GM19239 (cell line): ENCODE measurements around the gene LHX8.
"Not testable (repeated sequence)": the region's sequence is repeated elsewhere in the genome, so short reads cannot be mapped to it uniquely, and the experiment has no call there.

Experiments used
- DNase-seq: peaks from one replicate; pipeline ENCODE4 v3.0.0; 2011; ENCODE audit warnings: low spot score; ENCODE audit not compliant: insufficient read length
- FAIRE-seq: peaks from 2 replicates; lab custom pipeline; 2011; peaks lifted over from hg19 to GRCh38; lab: Jason Lieb, UNC

The LHX8 gene

GRCh38 chr1:75132242-75132811, 1.9 kb upstream of the LHX8 start:
- DNase-seq (no peak), FAIRE-seq (no peak)

- FAIRE-seq (no peak), DNase-seq (no peak)
Observed at GRCh38 chr1:75132812-75133619, 1.2 kb upstream of the LHX8 start.

GRCh38 chr1:75134647-75135572, 722 bp downstream of the LHX8 start:
- DNase-seq: no peak
- no peak for FAIRE-seq

GRCh38 chr1:75135573-75136194, 1.5 kb downstream of the LHX8 start:
- no peak for FAIRE-seq
- no peak for DNase-seq

GRCh38 chr1:75136195-75136815, 2.1 kb downstream of the LHX8 start:
- FAIRE-seq: no peak
- no peak for DNase-seq

- FAIRE-seq (no peak), DNase-seq (no peak)
Observed at GRCh38 chr1:75136921-75137641, 2.9 kb downstream of the LHX8 start.

GRCh38 chr1:75152092-75152491, 17.9 kb downstream of the LHX8 start:
- FAIRE-seq (no peak), DNase-seq (no peak)

GRCh38 chr1:75159154-75159553, 25.0 kb downstream of the LHX8 start:
- DNase-seq (no peak), FAIRE-seq (no peak)

GRCh38 chr1:75165264-75165663, 31.1 kb downstream of the LHX8 start:
- DNase-seq (no peak), FAIRE-seq (no peak)

- FAIRE-seq (no peak), DNase-seq (no peak)
Observed at GRCh38 chr1:75166821-75167220, 32.6 kb downstream of the LHX8 start.

GRCh38 chr1:75170011-75170410, 35.8 kb downstream of the LHX8 start:
- FAIRE-seq: no peak
- no peak for DNase-seq

GRCh38 chr1:75170981-75171380, 36.8 kb downstream of the LHX8 start:
- DNase-seq (no peak), FAIRE-seq (no peak)

GRCh38 chr1:75171876-75172275, 37.7 kb downstream of the LHX8 start:
- no peak for FAIRE-seq
- no peak for DNase-seq

- FAIRE-seq (no peak), DNase-seq (no peak)
Observed at GRCh38 chr1:75172556-75172955, 38.4 kb downstream of the LHX8 start.

GRCh38 chr1:75174031-75174760, 40.0 kb downstream of the LHX8 start:
- DNase-seq (no peak), FAIRE-seq (no peak)

GRCh38 chr1:75181214-75181955, 47.2 kb downstream of the LHX8 start:
- FAIRE-seq, DNase-seq: not testable (repeated sequence)

- FAIRE-seq (no peak), DNase-seq (no peak)
Observed at GRCh38 chr1:75188892-75189291, 54.7 kb downstream of the LHX8 start.

- FAIRE-seq (no peak), DNase-seq (no peak)
Observed at GRCh38 chr1:75198163-75198562, 64.0 kb downstream of the LHX8 start.
